ENCODE measurements around the gene ZNF688. TPM values are rescaled to one million over a fixed set of nuclear protein-coding genes. Genes with fewer than 3 reads are reported as not detected.

The ZNF688 gene
- total and polyA plus RNA-seq, 9 of the 15 experiments (the other 6 are each of a cell fraction or from before 2014, with no cell fraction given): 0.48 to 12.9 (median 4.5) TPM

DNA sequence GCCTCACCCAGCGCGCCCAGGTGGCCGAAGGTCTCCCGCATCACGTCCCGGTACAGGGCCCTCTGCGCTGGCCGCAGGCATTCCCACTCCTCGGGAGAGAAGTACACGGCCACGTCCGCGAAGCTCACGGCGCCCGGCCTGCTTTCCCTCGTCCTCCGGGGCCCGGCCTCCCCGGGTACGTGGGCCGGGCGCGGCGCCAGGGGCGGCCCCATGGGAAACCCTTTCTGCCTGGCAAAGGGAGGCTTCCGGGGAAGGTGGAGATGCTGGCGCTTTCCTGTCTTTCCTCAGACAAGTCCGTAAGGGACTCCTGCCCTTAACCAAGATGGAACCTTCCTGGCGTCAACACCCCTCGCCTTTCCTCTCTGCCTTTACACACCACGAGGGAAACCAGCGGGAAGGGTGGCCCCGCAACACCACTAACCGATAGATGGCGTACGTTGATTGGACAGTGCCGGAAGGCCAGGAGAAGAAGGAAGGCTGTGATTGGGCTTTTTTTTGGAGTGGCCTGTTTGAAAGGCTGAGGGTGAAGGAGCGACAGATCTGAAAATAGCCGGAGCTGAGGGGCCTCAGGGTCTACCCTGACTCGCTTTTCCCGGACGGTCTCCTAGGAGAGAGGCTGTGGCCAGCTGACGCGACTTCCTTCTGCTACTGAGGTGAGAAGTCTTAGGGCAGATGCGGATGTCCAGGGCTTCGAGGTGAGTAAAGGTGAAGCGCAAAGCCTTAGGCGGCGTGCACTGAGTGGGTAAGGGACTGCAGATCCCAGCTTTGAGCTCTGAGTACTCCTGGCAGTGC, 14.1 kb upstream of the ZNF688 start, which contains the start of gene ZNF785 (continued):
- TF ChIP-seq RBM14 (IDR thresholded peaks at IDR 0.05; ENCODE audit: borderline replicate concordance, insufficient read depth, low read depth, low read length) (0 out of 2 replicates have a peak, but pooled peaks have one; percentile 60), ZNF75A (CRISPR knock-in tag; IDR thresholded peaks at IDR 0.05) (no peak), RAD21 (CRISPR knock-in tag; conservative IDR thresholded peaks at IDR 0.05 in 1 of 2, IDR thresholded peaks at IDR 0.05 in 1 of 2) (peak; percentile 13 to 31; a peak in 2 of 4 replicates), ZNF449 (CRISPR knock-in tag; IDR thresholded peaks at IDR 0.05) (no peak), ZNF444 (CRISPR knock-in tag; IDR thresholded peaks at IDR 0.05) (no peak), CAMTA2 (CRISPR knock-in tag; conservative IDR thresholded peaks at IDR 0.05) (no peak), FOSL1 (tag; conservative IDR thresholded peaks at IDR 0.05) (peak; percentile 53), TSHZ1 (CRISPR knock-in tag; IDR thresholded peaks at IDR 0.05) (no peak), TAF1 (IDR thresholded peaks at IDR 0.05; ENCODE audit: control insufficient read depth, extremely low read depth, insufficient read depth, low read length, severe bottlenecking) (peak; percentile 65), ZNF695 (CRISPR knock-in tag; IDR thresholded peaks at IDR 0.05) (no peak)
- TF ChIP-seq, protein P1, sequence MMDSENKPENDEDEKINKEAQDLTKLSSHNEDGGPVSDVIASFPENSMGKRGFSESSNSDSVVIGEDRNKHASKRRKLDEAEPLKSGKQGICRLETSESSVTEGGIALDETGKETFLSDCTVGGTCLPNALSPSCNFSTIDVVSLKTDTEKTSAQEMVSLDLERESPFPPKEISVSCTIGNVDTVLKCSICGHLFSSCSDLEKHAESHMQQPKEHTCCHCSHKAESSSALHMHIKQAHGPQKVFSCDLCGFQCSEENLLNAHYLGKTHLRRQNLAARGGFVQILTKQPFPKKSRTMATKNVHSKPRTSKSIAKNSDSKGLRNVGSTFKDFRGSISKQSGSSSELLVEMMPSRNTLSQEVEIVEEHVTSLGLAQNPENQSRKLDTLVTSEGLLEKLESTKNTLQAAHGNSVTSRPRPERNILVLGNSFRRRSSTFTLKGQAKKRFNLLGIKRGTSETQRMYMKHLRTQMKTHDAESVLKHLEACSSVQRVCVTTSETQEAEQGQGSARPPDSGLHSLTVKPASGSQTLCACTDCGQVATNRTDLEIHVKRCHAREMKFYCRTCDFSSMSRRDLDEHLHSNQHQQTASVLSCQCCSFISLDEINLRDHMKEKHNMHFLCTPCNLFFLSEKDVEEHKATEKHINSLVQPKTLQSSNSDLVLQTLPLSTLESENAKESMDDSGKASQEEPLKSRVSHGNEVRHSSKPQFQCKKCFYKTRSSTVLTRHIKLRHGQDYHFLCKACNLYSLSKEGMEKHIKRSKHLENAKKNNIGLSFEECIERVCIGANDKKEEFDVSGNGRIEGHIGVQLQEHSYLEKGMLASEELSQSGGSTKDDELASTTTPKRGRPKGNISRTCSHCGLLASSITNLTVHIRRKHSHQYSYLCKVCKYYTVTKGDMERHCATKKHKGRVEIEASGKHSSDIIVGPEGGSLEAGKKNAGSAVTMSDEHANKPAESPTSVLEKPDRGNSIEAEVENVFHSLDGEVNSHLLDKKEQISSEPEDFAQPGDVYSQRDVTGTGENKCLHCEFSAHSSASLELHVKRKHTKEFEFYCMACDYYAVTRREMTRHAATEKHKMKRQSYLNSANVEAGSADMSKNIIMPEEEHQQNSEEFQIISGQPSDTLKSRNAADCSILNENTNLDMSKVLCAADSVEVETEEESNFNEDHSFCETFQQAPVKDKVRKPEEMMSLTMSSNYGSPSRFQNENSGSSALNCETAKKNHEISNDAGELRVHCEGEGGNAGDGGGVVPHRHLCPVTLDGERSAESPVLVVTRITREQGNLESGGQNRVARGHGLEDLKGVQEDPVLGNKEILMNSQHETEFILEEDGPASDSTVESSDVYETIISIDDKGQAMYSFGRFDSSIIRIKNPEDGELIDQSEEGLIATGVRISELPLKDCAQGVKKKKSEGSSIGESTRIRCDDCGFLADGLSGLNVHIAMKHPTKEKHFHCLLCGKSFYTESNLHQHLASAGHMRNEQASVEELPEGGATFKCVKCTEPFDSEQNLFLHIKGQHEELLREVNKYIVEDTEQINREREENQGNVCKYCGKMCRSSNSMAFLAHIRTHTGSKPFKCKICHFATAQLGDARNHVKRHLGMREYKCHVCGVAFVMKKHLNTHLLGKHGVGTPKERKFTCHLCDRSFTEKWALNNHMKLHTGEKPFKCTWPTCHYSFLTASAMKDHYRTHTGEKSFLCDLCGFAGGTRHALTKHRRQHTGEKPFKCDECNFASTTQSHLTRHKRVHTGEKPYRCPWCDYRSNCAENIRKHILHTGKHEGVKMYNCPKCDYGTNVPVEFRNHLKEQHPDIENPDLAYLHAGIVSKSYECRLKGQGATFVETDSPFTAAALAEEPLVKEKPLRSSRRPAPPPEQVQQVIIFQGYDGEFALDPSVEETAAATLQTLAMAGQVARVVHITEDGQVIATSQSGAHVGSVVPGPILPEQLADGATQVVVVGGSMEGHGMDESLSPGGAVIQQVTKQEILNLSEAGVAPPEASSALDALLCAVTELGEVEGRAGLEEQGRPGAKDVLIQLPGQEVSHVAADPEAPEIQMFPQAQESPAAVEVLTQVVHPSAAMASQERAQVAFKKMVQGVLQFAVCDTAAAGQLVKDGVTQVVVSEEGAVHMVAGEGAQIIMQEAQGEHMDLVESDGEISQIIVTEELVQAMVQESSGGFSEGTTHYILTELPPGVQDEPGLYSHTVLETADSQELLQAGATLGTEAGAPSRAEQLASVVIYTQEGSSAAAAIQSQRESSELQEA (IDR thresholded peaks at IDR 0.05; ENCODE audit: low read depth): no peak
- TF ChIP-seq, protein P2, sequence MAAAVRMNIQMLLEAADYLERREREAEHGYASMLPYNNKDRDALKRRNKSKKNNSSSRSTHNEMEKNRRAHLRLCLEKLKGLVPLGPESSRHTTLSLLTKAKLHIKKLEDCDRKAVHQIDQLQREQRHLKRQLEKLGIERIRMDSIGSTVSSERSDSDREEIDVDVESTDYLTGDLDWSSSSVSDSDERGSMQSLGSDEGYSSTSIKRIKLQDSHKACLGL (CRISPR knock-in tag; IDR thresholded peaks at IDR 0.05; ENCODE audit: borderline replicate concordance, poor library complexity, severe bottlenecking): peak; percentile 71
